Fibroblast of lung (primary cell): ENCODE results near the gene TBC1D14. TPM values are rescaled to one million over a fixed set of nuclear protein-coding genes. Genes with fewer than 3 reads are reported as not detected.

ENCODE experiments used
- DNase-seq, 2 donors: peaks; one replicate each; pipeline versions ENCODE4 v3.0.0 to v3.0.0-alpha.2; 2010; ENCODE audit warnings: low read depth in 2 of 2
- H2AFZ ChIP-seq: 2 replicates; pipeline ENCODE4 v1.5.1; 2012; ENCODE audit warnings: low read length, control low read depth, inconsistent platforms
- H3K27ac ChIP-seq: 2 replicates; pipeline ENCODE4 v1.5.1; 2011; ENCODE audit warnings: low read length, control low read depth; ENCODE audit not compliant: insufficient read depth
- H3K27me3 ChIP-seq: 2 replicates; pipeline ENCODE4 v1.5.1; 2011; ENCODE audit warnings: mild to moderate bottlenecking, low read length; ENCODE audit not compliant: control insufficient read depth, insufficient read depth
- H3K36me3 ChIP-seq: 2 replicates; pipeline ENCODE4 v1.5.1; 2011; ENCODE audit warnings: low read length; ENCODE audit not compliant: control insufficient read depth, insufficient read depth
- H3K4me1 ChIP-seq: 2 replicates; pipeline ENCODE4 v1.5.1; 2011; ENCODE audit warnings: low read length; ENCODE audit not compliant: control insufficient read depth, insufficient read depth; ENCODE audit errors: extremely low read depth
- H3K4me2 ChIP-seq: 2 replicates; pipeline ENCODE4 v1.5.1; 2011; ENCODE audit warnings: low read length, control low read depth; ENCODE audit not compliant: insufficient read depth; ENCODE audit errors: extremely low read depth
- H3K4me3 ChIP-seq, 4 experiments: fragments of 200-600 bp in 1 of 4; sonication (generic) in 1 of 4; replicated peaks in 1 of 4; 2 replicates each; pipeline ENCODE4 v1.5.1; 2011 to 2016; ENCODE audit warnings: low read length in 4 of 4, low read depth in 3 of 4, mild to moderate bottlenecking in 3 of 4, control low read depth in 2 of 4, inconsistent platforms in 1 of 4, mixed read lengths in 1 of 4; ENCODE audit not compliant: insufficient read depth in 1 of 4; ENCODE audit errors: control extremely low read depth in 1 of 4
- H3K79me2 ChIP-seq: 2 replicates; pipeline ENCODE4 v1.5.1; 2012; ENCODE audit warnings: mild to moderate bottlenecking, low read length, inconsistent platforms; ENCODE audit not compliant: control insufficient read depth, insufficient read depth
- H3K9ac ChIP-seq: 2 replicates; pipeline ENCODE4 v1.5.1; 2011; ENCODE audit warnings: mild to moderate bottlenecking, low read length, control low read depth; ENCODE audit not compliant: insufficient read depth
- H3K9me3 ChIP-seq: 2 replicates; pipeline ENCODE4 v1.5.1; 2012; ENCODE audit warnings: low read depth, low read length; ENCODE audit not compliant: control insufficient read depth, insufficient read depth
- H4K20me1 ChIP-seq: 2 replicates; pipeline ENCODE4 v1.5.1; 2011; ENCODE audit warnings: low read length; ENCODE audit not compliant: control insufficient read depth, insufficient read depth; ENCODE audit errors: extremely low read depth
- EZH2 ChIP-seq: IDR thresholded peaks from 2 replicates; pipeline ENCODE4 v1.5.1; 2012; ENCODE audit warnings: low read length, control low read depth, mild to moderate bottlenecking; ENCODE audit errors: missing control alignments
- polyA plus RNA-seq, 2 donors: library from polyadenylated mRNA; depleted of rRNA in 1 of 2; stranded (reverse) in 1 of 2; unstranded in 1 of 2; fragments of >200 nt; gene quantifications; 2 replicates each; pipeline ENCODE4 v1.2.1, GENCODE V29; 2011 to 2012; ENCODE audit warnings: missing spikeins in 1 of 2
- total RNA-seq: library from RNA; depleted of rRNA; stranded (reverse); fragments of >200 nt; gene quantifications from 2 replicates; pipeline ENCODE4 v1.2.1, GENCODE V29; 2014
- TF ChIP-seq, protein P1 (sequence below), 2 donors: IDR thresholded peaks in 1 of 2; conservative IDR thresholded peaks in 1 of 2; 1 replicate in 1 of 2; 2 replicates in 1 of 2; pipeline ENCODE4 v1.5.1; 2011 to 2012; ENCODE audit warnings: low read length in 2 of 2, control low read depth in 1 of 2, inconsistent platforms in 1 of 2, low read depth in 1 of 2, mild to moderate bottlenecking in 1 of 2

Gene TBC1D14
- total and polyA plus RNA-seq, 2 donors (not counting 1 experiment from before 2014, with no cell fraction given) = 26.9 to 37.7 TPM

DNA sequence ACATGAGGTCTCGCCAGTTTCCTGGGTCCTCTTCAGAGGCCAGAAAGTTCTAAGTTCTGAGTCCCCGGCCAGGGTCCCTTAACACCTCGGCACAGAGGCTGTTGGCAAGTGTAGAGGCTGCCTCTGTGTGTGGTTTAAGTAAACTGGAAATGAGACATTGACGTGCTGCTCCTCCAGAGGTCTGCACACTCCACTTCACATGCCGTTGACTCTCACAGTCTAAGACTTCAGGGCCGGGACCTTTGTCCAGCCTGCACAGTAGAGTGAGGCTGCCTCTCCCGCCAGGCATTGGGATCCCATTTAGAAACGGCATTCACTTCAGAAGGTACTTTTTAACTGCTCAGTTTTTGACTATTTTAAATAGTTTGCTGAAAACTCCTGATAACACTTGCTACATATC is 123.0 kb downstream of the TBC1D14 start:
- Histone ChIP-seq H3K4me3 (no peak overlapping the region), H2AFZ (no peak overlapping the region), H3K27ac (no peak overlapping the region), H3K9ac (no peak overlapping the region), H3K27me3 (no peaks in the 10 kb centered on the region), H3K4me2 (no peak overlapping the region), H3K4me1 (peaks cover 6% of the 10 kb centered on the region), H3K9me3 (no peaks in the 10 kb centered on the region), H3K36me3 (peaks cover 5% of the 10 kb centered on the region), H3K79me2 (no peaks in the 10 kb centered on the region), H4K20me1 (no peaks in the 10 kb centered on the region)
- no peak for DNase-seq
- no peak for TF ChIP-seq EZH2
- TF ChIP-seq, protein P1, sequence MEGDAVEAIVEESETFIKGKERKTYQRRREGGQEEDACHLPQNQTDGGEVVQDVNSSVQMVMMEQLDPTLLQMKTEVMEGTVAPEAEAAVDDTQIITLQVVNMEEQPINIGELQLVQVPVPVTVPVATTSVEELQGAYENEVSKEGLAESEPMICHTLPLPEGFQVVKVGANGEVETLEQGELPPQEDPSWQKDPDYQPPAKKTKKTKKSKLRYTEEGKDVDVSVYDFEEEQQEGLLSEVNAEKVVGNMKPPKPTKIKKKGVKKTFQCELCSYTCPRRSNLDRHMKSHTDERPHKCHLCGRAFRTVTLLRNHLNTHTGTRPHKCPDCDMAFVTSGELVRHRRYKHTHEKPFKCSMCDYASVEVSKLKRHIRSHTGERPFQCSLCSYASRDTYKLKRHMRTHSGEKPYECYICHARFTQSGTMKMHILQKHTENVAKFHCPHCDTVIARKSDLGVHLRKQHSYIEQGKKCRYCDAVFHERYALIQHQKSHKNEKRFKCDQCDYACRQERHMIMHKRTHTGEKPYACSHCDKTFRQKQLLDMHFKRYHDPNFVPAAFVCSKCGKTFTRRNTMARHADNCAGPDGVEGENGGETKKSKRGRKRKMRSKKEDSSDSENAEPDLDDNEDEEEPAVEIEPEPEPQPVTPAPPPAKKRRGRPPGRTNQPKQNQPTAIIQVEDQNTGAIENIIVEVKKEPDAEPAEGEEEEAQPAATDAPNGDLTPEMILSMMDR (conservative IDR thresholded peaks at IDR 0.05 in 1 of 2, IDR thresholded peaks at IDR 0.05 in 1 of 2; ENCODE audit: low read depth in 1 of 2, low read length in 2 of 2) = no peak

DNA sequence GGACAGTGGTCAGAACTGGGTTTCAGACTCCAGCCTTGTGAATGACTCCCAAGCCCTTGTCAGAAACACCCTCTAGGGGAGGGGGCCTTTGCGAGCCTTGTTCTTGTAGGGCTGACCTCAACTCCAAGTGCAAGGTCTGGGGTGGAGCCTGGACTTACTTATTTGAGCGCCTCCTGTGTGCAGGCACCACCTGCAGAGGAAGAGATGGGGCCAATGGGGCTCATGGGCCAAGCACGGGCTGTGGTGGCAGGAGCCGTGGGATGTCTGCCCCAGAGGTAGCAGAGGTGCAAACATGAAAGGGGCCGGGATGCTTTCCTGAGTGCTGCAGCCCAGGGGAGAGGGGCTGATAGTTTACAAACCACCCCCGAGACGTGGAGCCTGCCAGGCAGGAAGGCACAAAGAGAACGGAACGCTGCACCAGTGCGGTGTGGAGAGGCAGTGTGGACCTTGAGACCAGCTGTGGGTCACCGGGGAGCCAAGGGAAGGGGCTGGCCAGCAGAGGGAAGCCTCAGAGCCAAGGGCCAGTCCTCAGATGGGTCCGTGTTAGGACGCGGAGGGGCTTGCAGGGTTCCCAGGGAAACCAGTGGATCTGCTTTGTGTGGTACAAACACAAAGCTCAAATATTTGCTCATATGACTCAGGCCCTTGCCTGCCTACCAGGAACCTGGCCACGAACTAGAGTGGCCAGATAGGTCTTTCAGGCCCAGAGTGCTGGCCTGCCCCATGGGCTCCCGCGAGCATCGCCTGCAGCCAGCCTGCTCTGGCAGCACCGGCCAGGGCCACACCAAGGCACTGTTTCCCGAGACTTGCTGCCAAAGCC is 124.8 kb downstream of the TBC1D14 start:
- Histone ChIP-seq H3K27me3 (no peaks in the 10 kb centered on the region), H4K20me1 (no peaks in the 10 kb centered on the region), H3K36me3 (peaks cover 5% of the 10 kb centered on the region), H3K9me3 (no peaks in the 10 kb centered on the region), H2AFZ (no peak overlapping the region), H3K4me1 (peaks cover 6% of the 10 kb centered on the region), H3K4me3 (no peak overlapping the region), H3K9ac (no peak overlapping the region), H3K79me2 (no peaks in the 10 kb centered on the region), H3K27ac (no peak overlapping the region), H3K4me2 (no peak overlapping the region)
- peak; percentile 24 to 81 for DNase-seq
- no peak for TF ChIP-seq EZH2
- TF ChIP-seq, protein P1 (conservative IDR thresholded peaks at IDR 0.05 in 1 of 2, IDR thresholded peaks at IDR 0.05 in 1 of 2; ENCODE audit: low read depth in 1 of 2, low read length in 2 of 2) = no peak

DNA sequence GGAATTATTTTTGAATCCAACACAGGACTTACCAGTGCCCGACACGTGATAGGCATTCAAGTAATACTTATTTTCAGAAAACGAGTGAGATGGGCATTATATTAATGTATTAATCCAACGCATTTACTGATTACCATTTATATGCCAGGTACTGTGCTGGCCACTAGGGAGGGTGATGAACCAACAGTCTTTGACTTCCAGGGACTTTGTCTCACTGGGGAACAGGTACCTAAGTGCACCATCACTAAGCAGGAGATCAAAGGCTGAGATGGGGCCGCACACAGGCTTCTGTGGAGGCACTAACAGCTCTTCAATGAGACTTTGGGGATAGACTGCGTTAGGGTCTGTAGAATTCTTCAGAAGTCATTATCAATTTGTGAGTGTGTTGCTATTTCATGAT is 127.8 kb downstream of the TBC1D14 start:
- TF ChIP-seq, protein P1 (conservative IDR thresholded peaks at IDR 0.05 in 1 of 2, IDR thresholded peaks at IDR 0.05 in 1 of 2; ENCODE audit: low read depth in 1 of 2, low read length in 2 of 2) = no peak
- no peak for TF ChIP-seq EZH2
- Histone ChIP-seq H4K20me1 (no peaks in the 10 kb centered on the region), H3K36me3 (no peaks in the 10 kb centered on the region), H2AFZ (no peak overlapping the region), H3K79me2 (no peaks in the 10 kb centered on the region), H3K4me2 (no peak overlapping the region), H3K27me3 (no peaks in the 10 kb centered on the region), H3K4me1 (peaks cover 14% of the 10 kb centered on the region), H3K9me3 (no peaks in the 10 kb centered on the region), H3K27ac (no peak overlapping the region), H3K9ac (no peak overlapping the region), H3K4me3 (no peak overlapping the region)
- no peak for DNase-seq
